ENCODE data around the gene FAM151B. TPM values are rescaled to one million over a fixed set of nuclear protein-coding genes. Genes with fewer than 3 reads are reported as not detected.
"Not testable (repeated sequence)": the region's sequence is repeated elsewhere in the genome, so short reads cannot be mapped to it uniquely, and the experiment has no call there.

The FAM151B gene
- total and polyA plus RNA-seq, 2 experiments from 2014 or later: 0.55 TPM; not detected in 1

GRCh38 chr5:80468131-80468530 lies 19.8 kb upstream of the FAM151B start (continued):
- TF ChIP-seq, protein P1, sequence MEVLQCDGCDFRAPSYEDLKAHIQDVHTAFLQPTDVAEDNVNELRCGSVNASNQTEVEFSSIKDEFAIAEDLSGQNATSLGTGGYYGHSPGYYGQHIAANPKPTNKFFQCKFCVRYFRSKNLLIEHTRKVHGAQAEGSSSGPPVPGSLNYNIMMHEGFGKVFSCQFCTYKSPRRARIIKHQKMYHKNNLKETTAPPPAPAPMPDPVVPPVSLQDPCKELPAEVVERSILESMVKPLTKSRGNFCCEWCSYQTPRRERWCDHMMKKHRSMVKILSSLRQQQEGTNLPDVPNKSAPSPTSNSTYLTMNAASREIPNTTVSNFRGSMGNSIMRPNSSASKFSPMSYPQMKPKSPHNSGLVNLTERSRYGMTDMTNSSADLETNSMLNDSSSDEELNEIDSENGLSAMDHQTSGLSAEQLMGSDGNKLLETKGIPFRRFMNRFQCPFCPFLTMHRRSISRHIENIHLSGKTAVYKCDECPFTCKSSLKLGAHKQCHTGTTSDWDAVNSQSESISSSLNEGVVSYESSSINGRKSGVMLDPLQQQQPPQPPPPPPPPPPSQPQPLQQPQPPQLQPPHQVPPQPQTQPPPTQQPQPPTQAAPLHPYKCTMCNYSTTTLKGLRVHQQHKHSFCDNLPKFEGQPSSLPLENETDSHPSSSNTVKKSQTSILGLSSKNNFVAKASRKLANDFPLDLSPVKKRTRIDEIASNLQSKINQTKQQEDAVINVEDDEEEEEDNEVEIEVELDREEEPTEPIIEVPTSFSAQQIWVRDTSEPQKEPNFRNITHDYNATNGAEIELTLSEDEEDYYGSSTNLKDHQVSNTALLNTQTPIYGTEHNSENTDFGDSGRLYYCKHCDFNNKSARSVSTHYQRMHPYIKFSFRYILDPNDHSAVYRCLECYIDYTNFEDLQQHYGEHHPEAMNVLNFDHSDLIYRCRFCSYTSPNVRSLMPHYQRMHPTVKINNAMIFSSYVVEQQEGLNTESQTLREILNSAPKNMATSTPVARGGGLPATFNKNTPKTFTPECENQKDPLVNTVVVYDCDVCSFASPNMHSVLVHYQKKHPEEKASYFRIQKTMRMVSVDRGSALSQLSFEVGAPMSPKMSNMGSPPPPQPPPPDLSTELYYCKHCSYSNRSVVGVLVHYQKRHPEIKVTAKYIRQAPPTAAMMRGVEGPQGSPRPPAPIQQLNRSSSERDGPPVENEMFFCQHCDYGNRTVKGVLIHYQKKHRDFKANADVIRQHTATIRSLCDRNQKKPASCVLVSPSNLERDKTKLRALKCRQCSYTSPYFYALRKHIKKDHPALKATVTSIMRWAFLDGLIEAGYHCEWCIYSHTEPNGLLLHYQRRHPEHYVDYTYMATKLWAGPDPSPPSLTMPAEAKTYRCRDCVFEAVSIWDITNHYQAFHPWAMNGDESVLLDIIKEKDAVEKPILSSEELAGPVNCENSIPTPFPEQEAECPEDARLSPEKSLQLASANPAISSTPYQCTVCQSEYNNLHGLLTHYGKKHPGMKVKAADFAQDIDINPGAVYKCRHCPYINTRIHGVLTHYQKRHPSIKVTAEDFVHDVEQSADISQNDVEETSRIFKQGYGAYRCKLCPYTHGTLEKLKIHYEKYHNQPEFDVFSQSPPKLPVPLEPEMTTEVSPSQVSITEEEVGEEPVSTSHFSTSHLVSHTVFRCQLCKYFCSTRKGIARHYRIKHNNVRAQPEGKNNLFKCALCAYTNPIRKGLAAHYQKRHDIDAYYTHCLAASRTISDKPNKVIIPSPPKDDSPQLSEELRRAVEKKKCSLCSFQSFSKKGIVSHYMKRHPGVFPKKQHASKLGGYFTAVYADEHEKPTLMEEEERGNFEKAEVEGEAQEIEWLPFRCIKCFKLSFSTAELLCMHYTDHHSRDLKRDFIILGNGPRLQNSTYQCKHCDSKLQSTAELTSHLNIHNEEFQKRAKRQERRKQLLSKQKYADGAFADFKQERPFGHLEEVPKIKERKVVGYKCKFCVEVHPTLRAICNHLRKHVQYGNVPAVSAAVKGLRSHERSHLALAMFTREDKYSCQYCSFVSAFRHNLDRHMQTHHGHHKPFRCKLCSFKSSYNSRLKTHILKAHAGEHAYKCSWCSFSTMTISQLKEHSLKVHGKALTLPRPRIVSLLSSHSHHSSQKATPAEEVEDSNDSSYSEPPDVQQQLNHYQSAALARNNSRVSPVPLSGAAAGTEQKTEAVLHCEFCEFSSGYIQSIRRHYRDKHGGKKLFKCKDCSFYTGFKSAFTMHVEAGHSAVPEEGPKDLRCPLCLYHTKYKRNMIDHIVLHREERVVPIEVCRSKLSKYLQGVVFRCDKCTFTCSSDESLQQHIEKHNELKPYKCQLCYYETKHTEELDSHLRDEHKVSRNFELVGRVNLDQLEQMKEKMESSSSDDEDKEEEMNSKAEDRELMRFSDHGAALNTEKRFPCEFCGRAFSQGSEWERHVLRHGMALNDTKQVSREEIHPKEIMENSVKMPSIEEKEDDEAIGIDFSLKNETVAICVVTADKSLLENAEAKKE (CRISPR knock-in tag; IDR thresholded peaks at IDR 0.05): no peak
- TF ChIP-seq EZH2 (IDR thresholded peaks at IDR 0.05; ENCODE audit: low read depth, unreplicated experiment) (no peak), EZH2phosphoT487 (IDR thresholded peaks at IDR 0.05; ENCODE audit: unreplicated experiment) (no peak), JUNB (IDR thresholded peaks at IDR 0.05; ENCODE audit: unreplicated experiment) (no peak), POLR2AphosphoS5 (IDR thresholded peaks at IDR 0.05; ENCODE audit: low read depth) (no peak), ZNF331 (CRISPR knock-in tag; IDR thresholded peaks at IDR 0.05; ENCODE audit: low read depth) (no peak), ZNF114 (CRISPR knock-in tag; IDR thresholded peaks at IDR 0.05) (no peak), REST (IDR thresholded peaks at IDR 0.05; ENCODE audit: unreplicated experiment) (no peak)

DNA sequence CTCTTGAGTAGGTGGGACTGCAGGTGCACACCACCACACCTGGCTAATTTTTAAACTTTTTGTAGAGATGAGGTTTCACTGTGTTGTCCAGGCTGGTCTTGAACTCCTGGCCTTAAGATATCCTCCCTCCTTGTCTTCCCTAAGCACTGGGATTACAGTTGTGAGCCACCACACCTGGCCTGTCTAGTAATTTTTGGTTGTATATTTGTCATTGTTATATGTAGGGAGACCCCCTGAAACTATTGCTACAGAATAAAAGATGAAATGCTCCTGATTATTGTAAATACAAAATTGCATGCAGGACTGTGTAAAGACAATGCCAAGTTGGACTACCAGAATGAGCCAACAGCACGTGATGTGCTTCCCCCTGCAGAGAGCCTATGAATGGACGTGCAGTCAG lies 17.3 kb upstream of the FAM151B start:
- H3K27ac ChIP-seq (ENCODE audit: low read depth); H3K4me3 ChIP-seq; H3K27me3 Mint-ChIP-seq (ENCODE audit: insufficient read depth, low read depth, poor library complexity); H3K36me3 ChIP-seq (ENCODE audit: insufficient read depth); H3K79me2 ChIP-seq (replicated peaks; ENCODE audit: insufficient read depth); H3K9me2 ChIP-seq (ENCODE audit: insufficient read depth); H3K4me2 ChIP-seq; H3K4me3 Mint-ChIP-seq; H4K20me1 ChIP-seq (replicated peaks; ENCODE audit: insufficient read depth); H3K27ac Mint-ChIP-seq; DNase-seq (ENCODE audit: low spot score); H3K4me1 ChIP-seq (ENCODE audit: insufficient read depth); H3F3A ChIP-seq (replicated peaks; ENCODE audit: low read depth); H2AFZ ChIP-seq; H3K27me3 ChIP-seq (ENCODE audit: insufficient read depth); H3K4me1 Mint-ChIP-seq; ATAC-seq: not testable (repeated sequence)
- Mint-ChIP-seq H3K36me3 (ENCODE audit: low read depth) (peaks cover 57% of the 10 kb centered on the region), H3K9me3 (peaks cover 24% of the 10 kb centered on the region)

All from GM23338 (cell line).